ENCODE measurements around the gene GATA5. TPM values are rescaled to one million over a fixed set of nuclear protein-coding genes. Genes with fewer than 3 reads are reported as not detected.

GATA5 gene
- total RNA-seq, 1 donor from 2014 or later: not detected

- Histone ChIP-seq H3K27ac (ENCODE audit: low read depth, low read length) (no peak overlapping the region), H2AFZ (ENCODE audit: low read depth, low read length) (no peak overlapping the region), H3K4me2 (ENCODE audit: low read length) (no peak overlapping the region), H3K4me1 (ENCODE audit: insufficient read depth, low read length) (no peaks in the 10 kb centered on the region), H4K20me1 (ENCODE audit: insufficient read depth, low read length) (no peaks in the 10 kb centered on the region), H3K9ac (ENCODE audit: low read length) (no peak overlapping the region), H3K79me2 (ENCODE audit: insufficient read depth, low read length) (no peaks in the 10 kb centered on the region), H3K9me3 (ENCODE audit: insufficient read depth, low read depth, low read length) (no peaks in the 10 kb centered on the region), H3K27me3 (ENCODE audit: insufficient read depth, low read length) (peaks cover 51% of the 10 kb centered on the region), H3K4me3 (ENCODE audit: insufficient read depth, low read depth, low read length) (no peak overlapping the region), H3K36me3 (ENCODE audit: insufficient read depth, low read length) (no peaks in the 10 kb centered on the region)
- DNase-seq (ENCODE audit: low read depth) (no peak), FAIRE-seq (no peak)
- H3K27me3 Mint-ChIP-seq (ENCODE audit: low read depth, unreplicated experiment): peaks cover 50% of the 10 kb centered on the region
- H3K36me3 Mint-ChIP-seq (ENCODE audit: low read depth, unreplicated experiment): no peaks in the 10 kb centered on the region
- H3K9me3 Mint-ChIP-seq (ENCODE audit: unreplicated experiment): no peaks in the 10 kb centered on the region
- no peak overlapping the region for H3K4me3 Mint-ChIP-seq (ENCODE audit: unreplicated experiment)
- no peak overlapping the region for H3K27ac Mint-ChIP-seq (ENCODE audit: unreplicated experiment)
- TF ChIP-seq CTCF (IDR thresholded peaks at IDR 0.05; ENCODE audit: insufficient read depth, low read depth, low read length): no peak
- TF ChIP-seq EZH2 (IDR thresholded peaks at IDR 0.05; ENCODE audit: insufficient read depth, low read length): peak; percentile 98
- H3K4me1 Mint-ChIP-seq (ENCODE audit: low read depth, unreplicated experiment): no peaks in the 10 kb centered on the region
These were observed 452 bp upstream of the GATA5 start for GRCh38 chr20:62476056-62476838.

DNA sequence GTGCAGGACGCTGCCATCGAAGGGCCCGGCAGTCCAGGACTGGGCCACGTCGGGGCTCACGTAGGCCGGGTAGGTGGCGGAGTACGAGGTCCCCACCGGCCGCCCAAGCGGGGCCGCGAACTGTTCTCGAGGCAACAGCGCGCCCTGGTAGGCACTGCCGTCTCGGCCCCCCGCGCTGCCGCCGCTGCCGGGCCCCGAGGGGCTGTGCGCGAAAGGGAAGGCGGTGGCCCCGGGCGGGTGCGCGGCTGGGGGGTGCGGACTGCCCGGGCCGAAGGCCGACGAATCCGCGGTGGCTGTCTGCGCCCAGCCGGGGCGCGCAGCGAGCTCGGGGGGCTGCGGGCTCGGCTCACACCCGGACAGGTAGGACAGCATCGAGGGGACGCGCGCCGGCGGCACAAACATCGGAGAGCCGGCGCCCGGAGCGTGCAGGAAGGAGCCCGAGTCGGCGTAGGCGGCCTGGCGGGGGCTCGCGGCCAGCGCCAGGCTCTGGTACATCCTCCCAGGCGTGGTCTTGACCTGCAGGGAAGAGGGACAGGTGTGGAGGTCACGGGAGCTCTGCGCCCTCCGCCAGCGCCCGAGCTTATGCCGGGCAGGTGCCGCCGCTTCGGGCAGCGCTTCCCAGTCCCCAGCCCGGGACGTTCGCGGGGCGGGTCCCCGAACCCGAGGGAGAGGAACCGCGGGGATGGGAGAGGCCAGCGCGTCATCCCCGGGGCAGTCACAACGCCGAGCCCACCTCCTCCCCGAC is 596 bp downstream of the GATA5 start:
- FAIRE-seq (no peak), DNase-seq (ENCODE audit: low read depth) (no peak)
- Histone ChIP-seq H3K27me3 (ENCODE audit: insufficient read depth, low read length) (peaks cover 53% of the 10 kb centered on the region), H4K20me1 (ENCODE audit: insufficient read depth, low read length) (no peaks in the 10 kb centered on the region), H3K4me1 (ENCODE audit: insufficient read depth, low read length) (no peaks in the 10 kb centered on the region), H3K36me3 (ENCODE audit: insufficient read depth, low read length) (no peaks in the 10 kb centered on the region), H2AFZ (ENCODE audit: low read depth, low read length) (no peak overlapping the region), H3K9ac (ENCODE audit: low read length) (no peak overlapping the region), H3K9me3 (ENCODE audit: insufficient read depth, low read depth, low read length) (no peaks in the 10 kb centered on the region), H3K27ac (ENCODE audit: low read depth, low read length) (no peak overlapping the region), H3K4me3 (ENCODE audit: insufficient read depth, low read depth, low read length) (no peak overlapping the region), H3K79me2 (ENCODE audit: insufficient read depth, low read length) (no peaks in the 10 kb centered on the region), H3K4me2 (ENCODE audit: low read length) (no peak overlapping the region)
- no peak overlapping the region for H3K4me3 Mint-ChIP-seq (ENCODE audit: unreplicated experiment)
- H3K9me3 Mint-ChIP-seq (ENCODE audit: unreplicated experiment): no peaks in the 10 kb centered on the region
- H3K27me3 Mint-ChIP-seq (ENCODE audit: low read depth, unreplicated experiment): peaks cover 56% of the 10 kb centered on the region
- TF ChIP-seq CTCF (IDR thresholded peaks at IDR 0.05; ENCODE audit: insufficient read depth, low read depth, low read length) (no peak), EZH2 (IDR thresholded peaks at IDR 0.05; ENCODE audit: insufficient read depth, low read length) (peak; percentile 90)
- no peak overlapping the region for H3K27ac Mint-ChIP-seq (ENCODE audit: unreplicated experiment)
- H3K36me3 Mint-ChIP-seq (ENCODE audit: low read depth, unreplicated experiment): no peaks in the 10 kb centered on the region
- no peaks in the 10 kb centered on the region for H3K4me1 Mint-ChIP-seq (ENCODE audit: low read depth, unreplicated experiment)
